GM12878 (cell line): ENCODE measurements around the gene ITGA8. TPM values are rescaled to one million over a fixed set of nuclear protein-coding genes. Genes with fewer than 3 reads are reported as not detected.

Experiments
- ATAC-seq: fragments of 200-7000 bp; cut with Tn5 transposase; 3 replicates; pipeline ENCODE4 v1.9.1; 2020; ENCODE audit warnings: mild to moderate bottlenecking, moderate library complexity
- BruUV-seq: library from RNA; stranded (reverse); fragments of 400-500 nt; replicated peaks from 2 replicates; lab custom pipeline; 2021; lab: Mats Ljungman, UMichigan
- CTCF ChIA-PET: fragments of 300-600 bp; sonication (Branson Sonifier 250); formaldehyde crosslinking; extraction: SDS; loops from one replicate; lab custom pipeline; 2021; ENCODE audit warnings: inconsistent platforms; lab: Yijun Ruan, JAX
- POLR2A ChIA-PET: fragments of 350-600 bp; formaldehyde crosslinking; extraction: SDS; loops from one replicate; lab custom pipeline; 2021; ENCODE audit warnings: inconsistent platforms; lab: Charles Lee
- RAD21 ChIA-PET: fragments of 300-600 bp; sonication (Branson Sonifier 250); formaldehyde crosslinking; loops from one replicate; lab custom pipeline; 2023; ENCODE audit warnings: antibody characterized with exemption; ENCODE audit not compliant: unreplicated experiment; lab: Charles Lee
- SMC1A ChIA-PET: fragments of 300-600 bp; sonication (Branson Sonifier 250); formaldehyde crosslinking; loops from one replicate; lab custom pipeline; 2023; ENCODE audit not compliant: unreplicated experiment, uncharacterized antibody; lab: Charles Lee
- DNase-seq: peaks from one replicate; pipeline ENCODE4 v3.0.0-alpha.2; 2011; ENCODE audit warnings: low read depth, low spot score
- FAIRE-seq: peaks from 3 replicates; lab custom pipeline; 2011; peaks lifted over from hg19 to GRCh38; lab: Jason Lieb, UNC
- H2AFZ ChIP-seq: 2 replicates; pipeline ENCODE4 v1.6.0; 2011; ENCODE audit warnings: low read depth, low read length, control low read depth; ENCODE audit not compliant: control insufficient read depth
- H3K27ac ChIP-seq: 2 replicates; pipeline ENCODE4 v1.5.1; 2011; ENCODE audit warnings: control low read depth; ENCODE audit not compliant: control insufficient read depth, insufficient read depth
- H3K27me3 ChIP-seq, 2 experiments: replicated peaks in 1 of 2; 2 replicates each; pipeline versions ENCODE4 v1.6.0 to v1.6.1; 2011; ENCODE audit warnings: low read length in 1 of 2; ENCODE audit not compliant: control insufficient read depth in 2 of 2, insufficient read depth in 2 of 2
- H3K36me3 ChIP-seq, 2 experiments: 2 replicates each; pipeline ENCODE4 v1.5.1; 2011; ENCODE audit warnings: low read length in 1 of 2; ENCODE audit not compliant: control insufficient read depth in 2 of 2, insufficient read depth in 2 of 2
- H3K4me1 ChIP-seq: 2 replicates; pipeline ENCODE4 v1.6.1; 2011; ENCODE audit warnings: mild to moderate bottlenecking, low read length, moderate library complexity, mixed read lengths; ENCODE audit not compliant: control insufficient read depth, insufficient read depth
- H3K4me2 ChIP-seq: 2 replicates; pipeline ENCODE4 v1.6.0; 2011; ENCODE audit warnings: control low read depth; ENCODE audit not compliant: control insufficient read depth, insufficient read depth
- H3K4me3 ChIP-seq: fragments of 200-600 bp; sonication (generic); 2 replicates; pipeline ENCODE4 v1.5.1; 2016
- H3K79me2 ChIP-seq: 2 replicates; pipeline ENCODE4 v1.6.0; 2011; ENCODE audit warnings: low read length; ENCODE audit not compliant: control insufficient read depth, insufficient read depth
- H3K9ac ChIP-seq: 2 replicates; pipeline ENCODE4 v1.8.0; 2011; ENCODE audit warnings: low read length, control low read depth, mixed read lengths; ENCODE audit not compliant: control insufficient read depth, insufficient read depth
- H3K9me3 ChIP-seq: replicated peaks from 3 replicates; pipeline ENCODE4 v1.5.1; 2011; ENCODE audit warnings: mild to moderate bottlenecking, low read length; ENCODE audit not compliant: control insufficient read depth, insufficient read depth
- H4K20me1 ChIP-seq: 2 replicates; pipeline ENCODE4 v1.6.0; 2011; ENCODE audit not compliant: control insufficient read depth, insufficient read depth
- BCL11A ChIP-seq: IDR thresholded peaks from 2 replicates; pipeline ENCODE4 v1.6.1; 2011; ENCODE audit warnings: low read depth, low read length
- BHLHE40 ChIP-seq, 2 experiments: fragments of 450-650 bp in 1 of 2; IDR thresholded peaks; 2 replicates each; pipeline ENCODE4 v1.6.1; 2011 to 2017; ENCODE audit warnings: low read depth in 2 of 2, borderline replicate concordance in 1 of 2, improper control_type of control experiment in 1 of 2, low read length in 1 of 2, mild to moderate bottlenecking in 1 of 2
- CBX3 ChIP-seq: fragments of 200-600 bp; sonication (generic); IDR thresholded peaks from 2 replicates; pipeline ENCODE4 v1.6.1; 2016; ENCODE audit warnings: low read depth, borderline replicate concordance
- CBX5 ChIP-seq: sonication (generic); IDR thresholded peaks from 2 replicates; pipeline ENCODE4 v1.6.1; 2016; ENCODE audit warnings: low read depth, moderate library complexity, mild to moderate bottlenecking, inconsistent platforms
- CEBPB ChIP-seq, 2 experiments: fragments of 150-350 bp in 1 of 2; IDR thresholded peaks; 2 replicates each; pipeline ENCODE4 v1.6.1; 2012 to 2014; ENCODE audit warnings: low read depth in 2 of 2, low read length in 2 of 2, borderline replicate concordance in 1 of 2, inconsistent platforms in 1 of 2
- GABPA ChIP-seq: IDR thresholded peaks from 2 replicates; pipeline ENCODE4 v1.6.1; 2014; ENCODE audit warnings: antibody characterized with exemption, low read depth, mild to moderate bottlenecking, inconsistent platforms
- HDGF ChIP-seq: fragments of 450-650 bp; IDR thresholded peaks from 2 replicates; pipeline ENCODE4 v1.6.1; 2016; ENCODE audit warnings: antibody characterized with exemption
- KDM1A ChIP-seq: fragments of 200-600 bp; sonication (generic); IDR thresholded peaks from 2 replicates; pipeline ENCODE4 v1.6.1; 2016; ENCODE audit warnings: borderline replicate concordance
- NRF1 ChIP-seq: conservative IDR thresholded peaks from 2 replicates; pipeline ENCODE4 v1.6.1; 2011; ENCODE audit warnings: mild to moderate bottlenecking, low read depth, low read length, improper control_type of control experiment
- PAX5 ChIP-seq: IDR thresholded peaks from 2 replicates; pipeline ENCODE4 v1.6.1; 2011; ENCODE audit warnings: low read depth, low read length, borderline replicate concordance
- POLR2AphosphoS2 ChIP-seq: IDR thresholded peaks from 2 replicates; pipeline ENCODE4 v1.6.1; 2011; ENCODE audit warnings: low read depth, mild to moderate bottlenecking, low read length, improper control_type of control experiment, moderate library complexity
- POLR2AphosphoS5 ChIP-seq: IDR thresholded peaks from 2 replicates; pipeline ENCODE4 v1.6.1; 2011; ENCODE audit warnings: mild to moderate bottlenecking, low read length, inconsistent platforms
- SMARCA5 ChIP-seq: fragments of 450-650 bp; IDR thresholded peaks from 2 replicates; pipeline ENCODE4 v1.6.1; 2017; ENCODE audit warnings: mild to moderate bottlenecking
- ZNF217 ChIP-seq: fragments of 450-650 bp; IDR thresholded peaks from 2 replicates; pipeline ENCODE4 v1.6.1; 2017; ENCODE audit warnings: antibody characterized with exemption, mild to moderate bottlenecking
- WGBS: methylation state at CpG from one replicate; pipeline ENCODE4 v1.1.6; 2016; ENCODE audit warnings: low lambda C conversion rate; ENCODE audit not compliant: insufficient replicate concordance, insufficient coverage; ENCODE audit errors: missing lambda C conversion rate; 5-methylcytosine and 5-hydroxymethylcytosine counted together
- in situ Hi-C: fragments of 300-500 bp; cut with MboI; formaldehyde crosslinking; loops from 9 replicates; pipeline ENCODE4 v1.14.3; 2018; ENCODE audit warnings: mixed read lengths
- intact Hi-C: fragments of 100-400 bp; cut with micrococcal nuclease; formaldehyde crosslinking; loops from one replicate; pipeline ENCODE4 v1.14.2; 2022; ENCODE audit not compliant: unreplicated experiment
- polyA plus RNA-seq, 11 experiments: library from polyadenylated mRNA; depleted of rRNA in 4 of 11; unstranded in 6 of 11; stranded (reverse) in 5 of 11; fragments of >200 nt; fragmentation: Nextera tagmentation in 4 of 11; fragmentation: Illumina TruSeq in 1 of 11; extraction: Ambion mirVana in 4 of 11; extraction: Trizol in 1 of 11; gene quantifications; 1 replicate in 1 of 11; 2 replicates in 10 of 11; pipeline versions ENCODE4 v1.2.1 to v1.2.3, GENCODE V29; 2011 to 2016; ENCODE audit warnings: inconsistent platforms in 2 of 11, missing spikeins in 2 of 11, low read depth in 1 of 11
- total RNA-seq, 4 experiments: library from RNA; depleted of rRNA in 3 of 4; stranded (reverse); fragments of >200 nt in 3 of 4; fragmentation: Illumina TruSeq in 1 of 4; extraction: Trizol in 1 of 4; gene quantifications; 2 replicates each; pipeline versions ENCODE4 v1.2.1 to v1.2.3, GENCODE V29; 2013 to 2021
- TF ChIP-seq, protein P1 (sequence below): IDR thresholded peaks from 2 replicates; pipeline ENCODE4 v1.6.1; 2012; ENCODE audit warnings: low read depth, low read length, improper control_type of control experiment
- TF ChIP-seq, protein P2 (sequence below): IDR thresholded peaks from 2 replicates; pipeline ENCODE4 v1.6.1; 2011; ENCODE audit warnings: low read depth, mild to moderate bottlenecking, low read length, moderate library complexity, borderline replicate concordance; ENCODE audit errors: extremely low read depth
- TF ChIP-seq, protein P3 (sequence below): fragments of 450-650 bp; formaldehyde crosslinking; IDR thresholded peaks from 2 replicates; pipeline ENCODE4 v1.5.0; 2022; ENCODE audit warnings: mild to moderate bottlenecking, missing genetic modification characterization

Gene ITGA8
- total and polyA plus RNA-seq, 10 of the 15 experiments (the other 5 are each of a cell fraction or from before 2014, with no cell fraction given), result 0.03 TPM; not detected in 9

DNA sequence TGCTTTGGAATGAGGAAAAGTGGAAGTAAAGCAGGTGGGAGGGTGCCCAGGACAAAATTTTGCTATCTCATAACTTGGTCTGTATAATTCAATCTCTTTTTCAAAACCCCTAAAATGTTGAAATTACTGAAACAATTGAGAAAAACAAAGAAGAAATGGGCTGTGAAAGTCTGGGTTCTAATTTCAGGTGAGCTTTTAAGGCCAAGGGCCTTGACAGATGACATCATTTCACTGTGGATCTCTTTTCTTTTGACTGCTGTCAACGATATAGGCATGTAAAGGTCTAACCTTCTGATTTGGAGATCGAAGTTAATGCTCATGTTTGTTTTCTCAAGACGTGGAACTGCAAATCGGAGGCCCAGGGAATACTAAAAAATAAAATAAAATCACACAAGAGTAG, 127.8 kb downstream of the ITGA8 start:
- TF ChIP-seq, protein P1, sequence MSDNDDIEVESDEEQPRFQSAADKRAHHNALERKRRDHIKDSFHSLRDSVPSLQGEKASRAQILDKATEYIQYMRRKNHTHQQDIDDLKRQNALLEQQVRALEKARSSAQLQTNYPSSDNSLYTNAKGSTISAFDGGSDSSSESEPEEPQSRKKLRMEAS, result no peak
- TF ChIP-seq, protein P2, sequence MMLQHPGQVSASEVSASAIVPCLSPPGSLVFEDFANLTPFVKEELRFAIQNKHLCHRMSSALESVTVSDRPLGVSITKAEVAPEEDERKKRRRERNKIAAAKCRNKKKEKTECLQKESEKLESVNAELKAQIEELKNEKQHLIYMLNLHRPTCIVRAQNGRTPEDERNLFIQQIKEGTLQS, result no peak
- TF ChIP-seq PAX5, result no peak
- no peak for TF ChIP-seq GABPA
- TF ChIP-seq BHLHE40 (IDR thresholded peaks at IDR 0.05; ENCODE audit: borderline replicate concordance in 1 of 2, low read depth in 2 of 2, low read length in 1 of 2), result no peak
- TF ChIP-seq CBX3, result no peak
- no peak for TF ChIP-seq POLR2AphosphoS2
- TF ChIP-seq SMARCA5, result no peak
- TF ChIP-seq POLR2AphosphoS5, result no peak
- TF ChIP-seq CBX5, result no peak
- TF ChIP-seq NRF1, result no peak
- no peak for TF ChIP-seq KDM1A
- TF ChIP-seq HDGF, result no peak
- no peak for TF ChIP-seq ZNF217
- TF ChIP-seq BCL11A, result no peak
- TF ChIP-seq, protein P3, sequence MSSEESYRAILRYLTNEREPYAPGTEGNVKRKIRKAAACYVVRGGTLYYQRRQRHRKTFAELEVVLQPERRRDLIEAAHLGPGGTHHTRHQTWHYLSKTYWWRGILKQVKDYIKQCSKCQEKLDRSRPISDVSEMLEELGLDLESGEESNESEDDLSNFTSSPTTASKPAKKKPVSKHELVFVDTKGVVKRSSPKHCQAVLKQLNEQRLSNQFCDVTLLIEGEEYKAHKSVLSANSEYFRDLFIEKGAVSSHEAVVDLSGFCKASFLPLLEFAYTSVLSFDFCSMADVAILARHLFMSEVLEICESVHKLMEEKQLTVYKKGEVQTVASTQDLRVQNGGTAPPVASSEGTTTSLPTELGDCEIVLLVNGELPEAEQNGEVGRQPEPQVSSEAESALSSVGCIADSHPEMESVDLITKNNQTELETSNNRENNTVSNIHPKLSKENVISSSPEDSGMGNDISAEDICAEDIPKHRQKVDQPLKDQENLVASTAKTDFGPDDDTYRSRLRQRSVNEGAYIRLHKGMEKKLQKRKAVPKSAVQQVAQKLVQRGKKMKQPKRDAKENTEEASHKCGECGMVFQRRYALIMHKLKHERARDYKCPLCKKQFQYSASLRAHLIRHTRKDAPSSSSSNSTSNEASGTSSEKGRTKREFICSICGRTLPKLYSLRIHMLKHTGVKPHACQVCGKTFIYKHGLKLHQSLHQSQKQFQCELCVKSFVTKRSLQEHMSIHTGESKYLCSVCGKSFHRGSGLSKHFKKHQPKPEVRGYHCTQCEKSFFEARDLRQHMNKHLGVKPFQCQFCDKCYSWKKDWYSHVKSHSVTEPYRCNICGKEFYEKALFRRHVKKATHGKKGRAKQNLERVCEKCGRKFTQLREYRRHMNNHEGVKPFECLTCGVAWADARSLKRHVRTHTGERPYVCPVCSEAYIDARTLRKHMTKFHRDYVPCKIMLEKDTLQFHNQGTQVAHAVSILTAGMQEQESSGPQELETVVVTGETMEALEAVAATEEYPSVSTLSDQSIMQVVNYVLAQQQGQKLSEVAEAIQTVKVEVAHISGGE, result no peak
- no peak for TF ChIP-seq CEBPB (IDR thresholded peaks at IDR 0.05; ENCODE audit: borderline replicate concordance in 1 of 2, low read depth in 2 of 2, low read length in 2 of 2)
- ChIA-PET RAD21 (interaction anchor here (0.9 kb wide), 1 partner anchor 235 kb away, joined by 3 read pairs; no protein-coding TSS in a partner anchor), POLR2A (no interaction called here), SMC1A (no interaction called here), CTCF (no interaction called here)
- H3K9ac ChIP-seq, result no peak overlapping the region
- no peak overlapping the region for H3K27ac ChIP-seq
- ATAC-seq (no peak), FAIRE-seq (no peak), DNase-seq (no peak)
- H4K20me1 ChIP-seq, result no peaks in the 10 kb centered on the region
- H3K4me3 ChIP-seq, result no peak overlapping the region
- H3K9me3 ChIP-seq, result no peaks in the 10 kb centered on the region
- H3K79me2 ChIP-seq, result no peaks in the 10 kb centered on the region
- 23% methylated on average over 4 of the region's 4 CpGs for WGBS
- H2AFZ ChIP-seq, result no peak overlapping the region
- intact Hi-C loops (loop anchor here (5.0 kb wide), 1 partner anchor 135 kb away; no protein-coding TSS in a partner anchor), in situ Hi-C loops (no loop called here)
- BruUV-seq, result no TSS peak
- H3K4me1 ChIP-seq, result no peaks in the 10 kb centered on the region
- no peaks in the 10 kb centered on the region for H3K36me3 ChIP-seq
- H3K4me2 ChIP-seq, result no peak overlapping the region
- no peaks in the 10 kb centered on the region; a peak in 1 of 4 replicates for H3K27me3 ChIP-seq
